Mucosa of stomach (tissue), 1 donor: ENCODE results near the gene SCLY.

ENCODE experiments used
- H3K27me3 ChIP-seq: one replicate; pipeline ENCODE4 v1.7.0; 2013; ENCODE audit warnings: mild to moderate bottlenecking, low read length; ENCODE audit not compliant: control insufficient read depth, insufficient read depth
- H3K36me3 ChIP-seq: one replicate; pipeline ENCODE4 v1.7.0; 2013; ENCODE audit warnings: low read length; ENCODE audit not compliant: control insufficient read depth, insufficient read depth
- H3K4me1 ChIP-seq: one replicate; pipeline ENCODE4 v1.7.0; 2013; ENCODE audit warnings: mild to moderate bottlenecking, low read length; ENCODE audit not compliant: control insufficient read depth, insufficient read depth
- H3K4me3 ChIP-seq: one replicate; pipeline ENCODE4 v1.7.0; 2013; ENCODE audit warnings: low read length
- H3K9ac ChIP-seq: one replicate; pipeline ENCODE4 v1.7.0; 2013; ENCODE audit warnings: mild to moderate bottlenecking, low read length, moderate library complexity
- H3K9me3 ChIP-seq: one replicate; pipeline ENCODE4 v1.7.0; 2013; ENCODE audit warnings: mild to moderate bottlenecking, low read length, moderate library complexity; ENCODE audit not compliant: control insufficient read depth
- donor health status: Pancreatic carcinoma.

Gene SCLY

DNA sequence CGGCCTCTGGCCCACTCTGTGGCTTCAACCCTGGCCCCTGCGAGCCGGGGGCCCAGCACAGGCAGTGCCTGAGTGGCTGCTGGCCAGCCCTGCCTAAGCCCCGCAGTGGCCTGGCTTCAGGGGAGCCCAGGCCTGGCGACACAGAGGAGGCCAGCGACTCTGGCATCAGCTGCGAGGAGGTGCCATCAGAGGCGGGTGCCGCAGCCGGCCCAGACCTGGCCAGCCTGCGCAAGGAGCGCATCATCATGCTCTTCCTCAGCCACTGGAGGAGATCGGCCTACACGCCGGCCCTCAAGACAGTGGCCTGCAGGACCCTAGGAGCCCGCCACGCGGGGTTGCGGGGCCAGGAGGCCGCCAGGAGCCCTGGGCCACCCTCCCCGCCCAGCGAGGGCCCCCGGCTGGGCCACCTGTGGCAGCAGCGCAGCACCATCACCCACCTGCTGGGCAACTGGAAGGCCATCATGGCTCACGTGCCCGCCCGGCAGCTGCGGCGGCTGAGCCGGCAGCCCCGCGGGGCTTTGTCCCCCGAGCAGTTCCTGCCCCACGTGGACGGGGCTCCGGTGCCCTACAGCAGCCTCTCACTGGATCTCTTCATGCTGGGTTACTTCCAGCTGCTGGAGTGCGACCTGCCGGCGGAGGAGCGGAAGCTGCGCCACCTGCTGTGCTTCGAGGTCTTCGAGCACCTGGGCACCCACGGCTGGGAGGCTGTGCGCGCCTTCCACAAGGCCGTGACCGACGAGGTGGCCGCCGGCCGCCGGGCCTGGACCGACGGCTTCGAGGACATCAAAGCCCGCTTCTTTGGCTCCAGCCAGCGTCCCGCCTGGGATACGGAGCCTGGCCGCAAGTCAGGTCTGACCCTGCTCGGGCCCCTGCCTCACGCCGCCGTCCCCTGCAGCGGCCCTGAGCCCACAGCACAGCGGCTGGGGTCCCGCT is 70.2 kb downstream of the SCLY start:
- H3K4me3 ChIP-seq: no peak overlapping the region

DNA sequence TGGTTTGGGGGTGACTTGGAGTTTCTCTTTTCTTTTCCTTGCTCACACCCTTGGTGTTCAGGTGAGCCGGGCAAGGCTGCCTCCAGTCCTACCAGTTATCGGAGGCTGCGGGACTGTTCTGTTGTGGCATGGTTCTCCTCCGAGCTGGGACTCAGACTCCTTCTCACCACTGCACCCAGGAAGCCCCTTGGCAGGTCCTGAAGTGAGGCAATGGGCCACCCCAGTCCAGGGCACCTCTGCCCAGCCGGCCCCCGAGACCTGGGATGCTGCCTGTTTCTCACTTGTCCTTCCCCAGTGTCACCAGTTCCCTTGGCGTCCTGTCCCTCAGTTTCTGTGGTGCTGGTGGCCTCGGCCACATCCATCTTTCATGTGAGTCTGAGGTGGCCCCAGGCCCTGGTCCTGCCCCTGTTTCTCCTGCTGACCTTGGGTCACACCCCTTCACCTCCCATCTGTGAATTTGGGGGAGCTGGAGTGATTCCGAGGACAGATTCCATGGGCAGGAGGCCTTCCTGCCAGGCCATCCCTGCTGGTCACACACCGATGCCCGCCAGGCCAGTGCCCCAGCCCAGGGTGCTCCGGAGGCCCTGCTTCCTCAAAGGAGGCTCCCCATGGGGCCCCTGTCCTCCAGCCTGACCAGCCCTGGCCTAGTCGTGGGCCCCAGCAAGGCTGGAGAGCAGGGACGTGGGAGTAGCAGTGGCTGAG is 71.1 kb downstream of the SCLY start:
- Histone ChIP-seq H3K27me3 (no peaks in the 10 kb centered on the region), H3K9ac (no peak overlapping the region), H3K36me3 (no peaks in the 10 kb centered on the region), H3K9me3 (no peaks in the 10 kb centered on the region), H3K4me1 (peaks cover 5% of the 10 kb centered on the region), H3K4me3 (no peak overlapping the region)

More for the DNA sequence above, 70.2 kb downstream of the SCLY start:
- H3K9me3 ChIP-seq: no peaks in the 10 kb centered on the region
- H3K9ac ChIP-seq: no peak overlapping the region
- H3K27me3 ChIP-seq: no peaks in the 10 kb centered on the region
- H3K36me3 ChIP-seq: no peaks in the 10 kb centered on the region
- H3K4me1 ChIP-seq: peaks cover 6% of the 10 kb centered on the region

DNA sequence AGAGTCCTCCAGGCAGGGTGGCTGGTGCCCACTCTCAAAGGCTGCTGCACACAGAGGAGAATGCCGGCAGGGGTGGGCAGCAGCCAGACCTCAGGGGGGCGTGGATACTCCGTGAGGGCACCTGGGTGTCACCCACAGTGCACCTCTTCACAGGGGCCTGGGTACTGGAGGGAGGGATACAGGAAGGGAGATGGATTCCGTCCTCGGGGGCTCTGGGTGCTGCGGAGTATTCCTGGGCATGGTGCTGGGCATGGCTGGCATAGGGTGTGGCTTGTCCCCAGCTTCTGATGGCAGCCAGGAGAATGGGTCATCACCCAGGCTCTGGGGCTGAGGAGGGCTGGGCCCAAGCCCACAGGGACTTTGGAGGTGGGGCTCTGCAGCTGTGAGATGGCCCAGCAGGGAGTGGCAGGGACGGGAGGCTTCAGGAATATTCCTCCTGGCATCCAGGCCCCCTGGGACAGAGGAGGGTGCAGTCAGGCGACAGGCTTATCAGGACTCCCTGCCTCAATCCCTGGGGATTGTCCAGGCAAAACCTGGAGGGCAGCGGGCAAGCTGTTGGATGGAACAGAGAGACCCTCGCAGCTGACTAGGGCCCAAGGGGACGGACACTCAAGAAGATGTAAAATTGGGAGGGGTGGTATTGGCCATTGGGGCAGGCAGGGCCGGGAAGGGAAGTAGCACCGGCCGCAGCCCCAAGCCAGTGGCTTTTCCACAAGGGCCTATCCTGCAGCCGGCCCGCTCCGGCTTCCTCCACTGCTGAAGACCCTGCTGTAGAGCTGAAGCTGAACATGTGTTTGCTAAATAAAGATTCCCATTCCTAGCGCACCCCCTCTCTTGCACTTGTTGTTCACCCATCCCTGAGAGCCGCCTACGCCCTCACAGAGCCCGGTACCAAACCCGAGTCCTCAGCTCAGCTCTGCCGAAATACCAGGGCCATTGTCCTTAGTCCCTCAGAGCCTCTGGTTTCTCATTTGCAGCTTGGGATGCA is 72.0 kb downstream of the SCLY start:
- H3K9me3 ChIP-seq: no peaks in the 10 kb centered on the region
- H3K27me3 ChIP-seq: no peaks in the 10 kb centered on the region
- no peak overlapping the region for H3K9ac ChIP-seq
- H3K4me1 ChIP-seq: peaks cover under 1% of the 10 kb centered on the region
- no peak overlapping the region for H3K4me3 ChIP-seq
- no peaks in the 10 kb centered on the region for H3K36me3 ChIP-seq

DNA sequence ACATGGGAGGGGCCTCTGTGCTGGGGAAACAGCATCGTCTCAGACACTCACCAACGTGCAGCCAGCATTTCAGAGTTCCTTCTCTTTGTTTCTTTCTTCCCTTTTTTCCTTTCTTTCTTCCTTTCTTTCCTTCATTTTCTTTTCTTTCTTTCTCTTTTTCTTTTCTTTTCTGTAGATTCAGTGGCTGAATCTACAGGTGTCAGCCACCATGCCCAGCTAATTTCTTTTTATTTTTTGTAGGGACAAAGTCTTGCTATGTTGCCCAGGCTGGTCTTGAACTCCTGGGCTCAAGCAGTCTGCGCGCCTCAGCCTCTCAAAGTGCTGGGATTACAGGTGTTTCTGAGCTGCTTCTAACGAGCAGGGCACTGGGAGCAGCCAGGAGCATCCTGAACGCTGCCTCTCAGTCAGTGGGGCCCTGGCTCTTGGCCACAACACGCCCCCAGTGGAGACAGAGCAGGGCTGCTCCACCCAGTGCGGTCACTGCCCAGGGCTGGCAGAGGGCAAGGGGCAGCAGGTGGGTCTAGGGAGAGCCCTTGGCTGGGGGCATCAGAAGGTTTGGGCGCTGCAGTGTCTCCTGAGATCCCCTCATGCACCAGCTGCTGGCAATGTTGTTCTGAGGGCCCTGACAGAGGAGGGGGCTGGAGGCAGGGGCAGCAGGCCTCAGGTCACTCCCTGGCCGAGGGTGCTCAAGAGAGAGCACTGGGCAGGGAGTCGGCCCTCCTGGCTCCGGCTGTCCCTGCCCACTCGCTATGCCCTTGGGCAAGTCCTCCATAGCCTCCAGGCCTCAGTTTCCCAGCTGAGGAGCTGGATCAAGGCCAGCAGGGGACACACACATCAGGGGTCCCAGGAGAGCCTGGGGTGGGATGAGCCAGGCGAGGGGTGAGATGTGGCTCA is 72.9 kb downstream of the SCLY start:
- no peak overlapping the region for H3K4me3 ChIP-seq
- H3K9me3 ChIP-seq: no peaks in the 10 kb centered on the region
- H3K27me3 ChIP-seq: no peaks in the 10 kb centered on the region
- H3K4me1 ChIP-seq: peaks cover 11% of the 10 kb centered on the region
- no peaks in the 10 kb centered on the region for H3K36me3 ChIP-seq
- H3K9ac ChIP-seq: no peak overlapping the region

DNA sequence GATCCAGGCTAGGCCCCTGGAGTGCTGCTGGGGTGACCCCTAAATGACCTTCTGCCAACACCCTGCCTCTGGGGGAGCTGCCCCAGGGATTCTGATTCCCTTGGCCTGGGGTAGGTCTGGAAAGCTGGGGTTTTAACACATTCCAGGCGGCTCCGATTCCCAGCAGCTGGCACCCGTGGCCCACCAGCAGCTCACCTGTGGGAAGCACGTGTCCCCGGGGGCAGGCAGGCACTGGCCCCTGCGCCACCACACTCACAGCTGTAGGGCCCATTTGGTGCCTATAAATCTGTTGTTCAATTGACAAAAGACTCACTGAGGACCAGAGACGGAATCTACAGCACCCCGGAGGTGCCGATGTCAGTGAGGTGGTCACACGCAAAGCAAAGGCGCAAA is 73.6 kb downstream of the SCLY start:
- no peak overlapping the region for H3K4me3 ChIP-seq
- peaks cover 12% of the 10 kb centered on the region for H3K4me1 ChIP-seq
- H3K9ac ChIP-seq: no peak overlapping the region
- no peaks in the 10 kb centered on the region for H3K36me3 ChIP-seq
- no peaks in the 10 kb centered on the region for H3K27me3 ChIP-seq
- H3K9me3 ChIP-seq: no peaks in the 10 kb centered on the region

DNA sequence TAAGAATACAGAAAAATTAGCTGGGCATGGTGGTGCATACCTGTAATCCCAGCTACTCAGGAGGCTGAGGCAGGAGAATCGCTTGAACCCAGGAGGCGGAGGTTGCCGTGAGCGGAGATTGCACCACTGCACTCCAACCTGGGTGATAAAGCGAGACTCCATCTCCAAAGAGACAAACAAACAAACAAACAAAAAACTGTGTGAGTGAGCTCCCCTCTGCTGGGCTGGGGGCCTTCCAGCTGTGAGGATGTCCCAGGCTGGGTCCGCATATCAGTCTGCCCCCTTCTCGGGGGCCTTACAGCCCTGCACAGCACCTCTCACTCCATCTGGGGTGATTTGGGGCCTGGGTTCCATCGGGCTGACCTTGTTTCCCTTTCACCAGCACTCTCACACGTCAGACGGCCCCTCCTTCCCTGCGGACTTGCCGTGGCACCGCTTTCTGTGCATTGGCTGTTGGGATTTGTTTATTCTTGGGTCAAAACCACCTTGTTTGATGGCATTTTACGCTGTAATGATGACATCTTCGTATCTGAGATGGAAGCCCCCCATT is 74.9 kb downstream of the SCLY start:
- Histone ChIP-seq H3K4me3 (no peak overlapping the region), H3K9ac (no peak overlapping the region), H3K27me3 (no peaks in the 10 kb centered on the region), H3K9me3 (no peaks in the 10 kb centered on the region), H3K4me1 (peaks cover 12% of the 10 kb centered on the region), H3K36me3 (no peaks in the 10 kb centered on the region)

DNA sequence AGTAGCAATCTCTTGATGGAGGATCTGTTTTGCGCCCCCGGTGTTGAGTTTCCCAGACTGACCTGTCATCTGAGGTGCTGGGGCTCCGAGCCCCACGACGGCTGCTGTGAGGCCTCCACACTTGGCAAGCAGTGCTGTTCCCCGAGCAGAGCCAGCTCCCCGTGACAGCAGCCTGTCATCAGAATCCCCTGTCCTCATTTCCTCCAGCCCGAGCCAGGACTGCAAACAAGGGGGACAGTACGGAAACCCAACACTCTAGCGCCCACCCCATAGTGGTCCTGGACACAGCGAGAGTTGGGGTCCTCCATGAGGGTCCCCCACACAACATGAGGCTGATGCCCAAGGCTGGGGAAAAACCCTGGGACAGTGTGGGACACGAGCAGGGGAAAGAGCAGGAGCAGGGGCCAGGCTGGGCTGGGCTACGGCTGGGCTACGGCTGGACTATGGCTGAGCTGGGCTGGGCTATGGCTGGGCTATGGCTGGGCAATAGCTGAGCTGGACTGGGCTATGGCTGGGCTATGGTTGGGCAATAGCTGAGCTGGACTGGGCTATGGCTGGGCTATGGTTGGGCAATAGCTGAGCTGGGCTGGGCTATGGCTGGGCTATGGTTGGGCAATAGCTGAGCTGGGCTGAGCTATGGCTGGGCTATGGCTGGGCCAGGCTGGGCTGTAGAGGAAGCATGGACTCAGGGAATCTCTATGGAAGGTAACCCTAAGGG is 76.2 kb downstream of the SCLY start:
- Histone ChIP-seq H3K9ac (no peak overlapping the region), H3K4me1 (peaks cover 22% of the 10 kb centered on the region), H3K9me3 (no peaks in the 10 kb centered on the region), H3K36me3 (no peaks in the 10 kb centered on the region), H3K27me3 (no peaks in the 10 kb centered on the region), H3K4me3 (no peak overlapping the region)

DNA sequence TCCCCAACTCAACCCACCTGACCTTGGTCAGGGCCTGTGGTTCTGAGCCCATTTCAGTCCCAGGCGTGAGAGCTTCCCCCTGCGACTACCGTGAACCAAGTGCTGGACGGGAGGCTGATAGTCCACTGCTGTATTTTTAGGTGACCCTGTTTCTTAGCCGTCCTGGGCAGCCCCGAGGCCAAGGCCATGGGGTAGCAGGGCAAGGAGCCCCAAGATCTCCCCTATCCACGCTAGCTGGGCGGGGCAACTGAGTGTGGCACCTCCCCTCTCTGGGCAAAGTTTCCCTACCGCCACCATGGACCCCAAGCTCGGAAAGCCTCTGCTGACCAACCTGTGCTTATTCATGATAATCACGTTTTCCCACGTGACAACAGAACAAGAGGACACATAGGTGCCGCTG is 77.1 kb downstream of the SCLY start:
- Histone ChIP-seq H3K36me3 (no peaks in the 10 kb centered on the region), H3K27me3 (no peaks in the 10 kb centered on the region), H3K9ac (no peak overlapping the region), H3K4me3 (no peak overlapping the region), H3K4me1 (peaks cover 32% of the 10 kb centered on the region), H3K9me3 (no peaks in the 10 kb centered on the region)

DNA sequence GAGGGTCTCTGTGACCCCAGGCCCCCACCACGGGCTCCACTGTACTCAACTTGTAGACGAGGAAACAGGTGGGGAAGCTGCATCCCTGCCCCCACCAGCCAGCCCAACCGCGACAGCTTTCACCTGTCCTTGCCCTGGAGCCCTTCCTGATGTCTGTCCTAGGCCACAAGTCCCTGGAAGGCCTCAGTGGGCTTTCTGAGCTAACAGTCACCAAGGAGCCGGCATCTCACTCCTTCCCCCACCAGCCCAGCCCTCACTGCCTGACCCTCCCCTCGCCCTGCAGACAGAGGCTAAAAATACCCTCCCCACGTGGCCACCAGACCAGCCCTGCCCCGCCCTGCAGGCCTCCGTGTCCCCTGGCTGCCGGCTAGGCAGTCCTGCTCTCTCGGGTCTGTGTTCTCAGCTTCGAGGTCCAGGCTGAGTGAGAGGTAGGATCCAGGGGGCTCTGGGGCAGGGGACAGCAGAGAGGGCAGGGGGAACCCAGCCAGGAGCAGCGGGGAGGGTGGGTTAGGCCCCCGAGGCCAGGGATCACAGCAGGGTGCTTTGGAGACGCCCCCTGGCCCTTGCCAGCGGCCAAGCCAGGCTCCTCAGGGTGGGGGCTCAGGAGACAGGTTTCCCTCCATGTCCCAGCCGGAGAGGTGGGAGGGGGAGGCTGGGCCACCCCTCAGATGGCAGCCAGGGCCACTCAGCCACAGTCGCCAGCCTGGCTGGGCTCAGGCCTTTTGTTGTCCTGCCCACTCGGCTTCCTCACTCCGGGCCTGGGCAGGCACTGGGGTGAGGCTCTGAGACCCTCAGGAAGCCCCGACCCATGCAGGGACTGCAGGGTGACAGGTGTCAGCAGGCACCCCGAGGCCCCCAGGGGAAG is 77.8 kb downstream of the SCLY start, which contains the start of gene KLHL30:
TSS of gene KLHL30 (plus strand) at position 338 of the 865 bp plus-strand sequence. CDS start 2,087 bp downstream, outside the sequence.
- Histone ChIP-seq H3K4me3 (no peak within 1 kb of the TSS), H3K36me3 (no peaks in the 10 kb centered on the region), H3K9ac (no peak within 1 kb of the TSS), H3K4me1 (peaks cover 38% of the 10 kb centered on the region), H3K9me3 (no peaks in the 10 kb centered on the region), H3K27me3 (no peaks in the 10 kb centered on the region)
